A549 (cell line): ENCODE data around the gene CFLAR. TPM values are rescaled to one million over a fixed set of nuclear protein-coding genes. Genes with fewer than 3 reads are reported as not detected.

Experiments
- ATAC-seq, 2 experiments: fragments of 200-7000 bp in 1 of 2; fragments of >200 bp in 1 of 2; cut with Nextera tagmentation in 1 of 2; cut with Tn5 transposase in 1 of 2; 3 replicates each; pipeline versions ENCODE4 v1.8.0 to v1.9.1; 2018 to 2020; ENCODE audit warnings: mild to moderate bottlenecking in 1 of 2, moderate library complexity in 1 of 2
- CTCF ChIA-PET: fragments of 300-600 bp; sonication (Branson Sonifier 250); formaldehyde crosslinking; extraction: SDS; loops from one replicate; lab custom pipeline; 2021; ENCODE audit warnings: antibody characterized with exemption, inconsistent platforms; lab: Yijun Ruan, JAX
- POLR2A ChIA-PET: fragments of 350-600 bp; formaldehyde crosslinking; extraction: SDS; loops from one replicate; lab custom pipeline; 2021; ENCODE audit warnings: antibody characterized with exemption, inconsistent platforms; lab: Yijun Ruan, JAX
- DNase-seq, 2 experiments: peaks; one replicate each; pipeline versions ENCODE4 v3.0.0 to v3.0.0-alpha.2; 2011 to 2016; ENCODE audit warnings: low read depth in 1 of 2, low spot score in 1 of 2
- FAIRE-seq: peaks from 2 replicates; lab custom pipeline; 2011; peaks lifted over from hg19 to GRCh38; lab: Jason Lieb, UNC
- H3K27ac ChIP-seq, 2 experiments: fragments of >200 bp; sonication (Bioruptor Twin); formaldehyde crosslinking; 3 replicates each; pipeline ENCODE4 v1.5.1; 2016 to 2017
- H3K4me1 ChIP-seq: fragments of >200 bp; sonication (Bioruptor Twin); formaldehyde crosslinking; 3 replicates; pipeline ENCODE4 v1.6.1; 2016
- H3K4me2 ChIP-seq: fragments of >200 bp; sonication (Bioruptor Twin); formaldehyde crosslinking; 3 replicates; pipeline ENCODE4 v1.6.1; 2016
- H3K4me3 ChIP-seq: fragments of >200 bp; sonication (Bioruptor Twin); formaldehyde crosslinking; 3 replicates; pipeline ENCODE4 v1.5.1; 2016
- H3K9me3 ChIP-seq: fragments of >200 bp; sonication (Bioruptor Twin); formaldehyde crosslinking; 3 replicates; pipeline ENCODE4 v1.6.1; 2016
- CHD2 ChIP-seq: fragments of 150-350 bp; IDR thresholded peaks from 2 replicates; pipeline ENCODE4 v1.6.1; 2014; ENCODE audit warnings: low read length; ENCODE audit not compliant: partially characterized antibody
- EHF ChIP-seq: fragments of 250-450 bp; sonication (Bioruptor Pico); IDR thresholded peaks from 2 replicates; pipeline ENCODE4 v1.5.0; 2020; ENCODE audit warnings: mild to moderate bottlenecking
- ELK1 ChIP-seq: fragments of 150-350 bp; IDR thresholded peaks from 2 replicates; pipeline ENCODE4 v1.6.1; 2014; ENCODE audit warnings: low read depth, mild to moderate bottlenecking, low read length
- ESRRA ChIP-seq: fragments of 150-350 bp; IDR thresholded peaks from 2 replicates; pipeline ENCODE4 v1.6.1; 2014; ENCODE audit warnings: mild to moderate bottlenecking, low read length, borderline replicate concordance
- FOSB ChIP-seq: fragments of 250-450 bp; sonication (Bioruptor Pico); IDR thresholded peaks from 2 replicates; pipeline ENCODE4 v1.5.0; 2020; ENCODE audit warnings: mild to moderate bottlenecking, moderate library complexity
- FOSL2 ChIP-seq, 2 experiments: fragments of 450-650 bp in 1 of 2; fragments of >200 bp in 1 of 2; sonication (Bioruptor Twin) in 1 of 2; formaldehyde crosslinking; IDR thresholded peaks; 2 replicates each; pipeline versions ENCODE4 v1.5.0 to v1.6.1; 2016 to 2020; ENCODE audit warnings: mild to moderate bottlenecking in 1 of 2, moderate library complexity in 1 of 2
- HDAC2 ChIP-seq: fragments of 200-600 bp; sonication (generic); IDR thresholded peaks from 2 replicates; pipeline ENCODE4 v1.6.1; 2016
- HMGXB4 ChIP-seq: fragments of 250-450 bp; sonication (Bioruptor Pico); IDR thresholded peaks from 2 replicates; pipeline ENCODE4 v1.5.0; 2021; ENCODE audit warnings: mild to moderate bottlenecking, moderate library complexity, borderline replicate concordance
- HOXB13 ChIP-seq: fragments of 250-450 bp; sonication (Bioruptor Pico); IDR thresholded peaks from 2 replicates; pipeline ENCODE4 v1.5.0; 2020; ENCODE audit warnings: low read depth, mild to moderate bottlenecking, moderate library complexity
- JUN ChIP-seq, 2 experiments: fragments of >200 bp; sonication (Bioruptor Twin); formaldehyde crosslinking; IDR thresholded peaks; 2 replicates in 1 of 2; 3 replicates in 1 of 2; pipeline ENCODE4 v1.6.1; 2016 to 2017
- JUNB ChIP-seq: fragments of >200 bp; sonication (Bioruptor Twin); formaldehyde crosslinking; IDR thresholded peaks from 2 replicates; pipeline ENCODE4 v1.6.1; 2016
- KDM1A ChIP-seq: fragments of 200-600 bp; sonication (generic); IDR thresholded peaks from 2 replicates; pipeline ENCODE4 v1.6.1; 2016; ENCODE audit warnings: low read depth, mild to moderate bottlenecking
- KDM5A ChIP-seq: fragments of 200-600 bp; sonication (generic); IDR thresholded peaks from 2 replicates; pipeline ENCODE4 v1.6.1; 2016; ENCODE audit warnings: antibody characterized with exemption, mild to moderate bottlenecking
- MAFK ChIP-seq: fragments of 450-650 bp; IDR thresholded peaks from 2 replicates; pipeline ENCODE4 v1.6.1; 2014; ENCODE audit not compliant: partially characterized antibody
- MAX ChIP-seq: IDR thresholded peaks from 2 replicates; pipeline ENCODE4 v1.6.1; 2012
- MYC ChIP-seq: IDR thresholded peaks from 2 replicates; pipeline ENCODE4 v1.6.1; 2012; ENCODE audit warnings: mild to moderate bottlenecking, inconsistent platforms, low read length, improper control_type of control experiment, borderline replicate concordance
- NPAS2 ChIP-seq: fragments of 250-450 bp; sonication (Bioruptor Pico); IDR thresholded peaks from 2 replicates; pipeline ENCODE4 v1.8.0; 2022; ENCODE audit warnings: mild to moderate bottlenecking, moderate library complexity, borderline replicate concordance
- PBX3 ChIP-seq: IDR thresholded peaks from 2 replicates; pipeline ENCODE4 v1.6.1; 2012
- PHF8 ChIP-seq: fragments of 200-600 bp; sonication (generic); IDR thresholded peaks from 2 replicates; pipeline ENCODE4 v1.6.1; 2016; ENCODE audit warnings: low read depth, mild to moderate bottlenecking, antibody characterized with exemption, moderate library complexity, borderline replicate concordance
- POLR2A ChIP-seq: IDR thresholded peaks from 2 replicates; pipeline ENCODE4 v1.6.1; 2012; ENCODE audit warnings: mild to moderate bottlenecking, low read length
- RARB ChIP-seq: fragments of 250-450 bp; sonication (Bioruptor Pico); IDR thresholded peaks from 2 replicates; pipeline ENCODE4 v1.8.0; 2021; ENCODE audit warnings: mild to moderate bottlenecking, moderate library complexity
- REST ChIP-seq: fragments of 200-600 bp; sonication (generic); IDR thresholded peaks from 2 replicates; pipeline ENCODE4 v1.6.1; 2016; ENCODE audit warnings: antibody characterized with exemption, mild to moderate bottlenecking, moderate library complexity
- RFX5 ChIP-seq: fragments of 450-650 bp; IDR thresholded peaks from 2 replicates; pipeline ENCODE4 v1.7.1; 2014; ENCODE audit warnings: antibody characterized with exemption, mild to moderate bottlenecking, moderate library complexity
- TP53 ChIP-seq: fragments of 250-450 bp; sonication (Bioruptor Pico); IDR thresholded peaks from 2 replicates; pipeline ENCODE4 v1.5.0; 2021; ENCODE audit warnings: mild to moderate bottlenecking, moderate library complexity
- WGBS: methylation state at CpG from one replicate; pipeline ENCODE4 v1.1.6; 2017; ENCODE audit errors: missing lambda C conversion rate; 5-methylcytosine and 5-hydroxymethylcytosine counted together
- polyA plus RNA-seq, 4 experiments: library from polyadenylated mRNA; depleted of rRNA in 3 of 4; stranded (reverse); fragments of >200 nt; fragmentation: RNase III in 1 of 4; extraction: RNeasy Plus Mini Kit Qiagen cat#74134 plus additional on column Dnase treatment in 1 of 4; gene quantifications; 2 replicates in 3 of 4; 3 replicates in 1 of 4; pipeline ENCODE4 v1.2.3, GENCODE V29; 2011 to 2017

Gene CFLAR
- polyA plus RNA-seq, 2 of the 4 experiments (the other 2 are of a cell fraction): 56.5 to 89.4 TPM

GRCh38 chr2:201176081-201176481 lies 60.1 kb downstream of the CFLAR start:
- no peak for TF ChIP-seq JUNB
- FAIRE-seq: no peak
- WGBS: 65% methylated on average over 6 of the region's 6 CpGs
- Histone ChIP-seq H3K4me2 (no peak overlapping the region), H3K4me3 (no peak overlapping the region), H3K9me3 (0 out of 3 replicates have a peak, but pooled peaks cover 1% of the 10 kb centered on the region), H3K4me1 (0 out of 3 replicates have a peak, but pooled peaks cover 4% of the 10 kb centered on the region), H3K27ac (peak overlapping the region in 1 of 2 experiments; percentile 60; a peak in 1 of 6 replicates)
- CTCF ChIA-PET: interaction anchor here (0.9 to 2.5 kb wide), 5 partner anchors 18 to 275 kb away, joined by 3 to 17 read pairs (median 4); partner anchors contain the start of gene ORC2
- no peak for DNase-seq
- POLR2A ChIA-PET: no interaction called here
- no peak for ATAC-seq

- ATAC-seq (no peak), FAIRE-seq (no peak)
- POLR2A ChIA-PET: no interaction called here
These were observed 64.0 kb downstream of the CFLAR start for GRCh38 chr2:201180010-201180409.

GRCh38 chr2:201182650-201183364 lies 66.8 kb downstream of the CFLAR start, which contains the start of gene CASP10:
Gene CASP10 (plus strand): TSS chr2:201183141. CDS start chr2:201185778, 2,637 bp downstream.
- ATAC-seq (peak; percentile 95 to 97), FAIRE-seq (peak; percentile 13), DNase-seq (peak; percentile 84 to 89)
- 4% methylated on average over 11 of the region's 11 CpGs for WGBS
- POLR2A ChIA-PET: interaction anchor here (0.6 to 2.3 kb wide), 6 partner anchors 50 to 294 kb away, joined by 3 to 23 read pairs (median 4); partner anchors contain the start of genes NIF3L1, ORC2 and PPIL3
- Histone ChIP-seq H3K27ac (peak within 1 kb of the TSS; percentile 73 to 85), H3K4me1 (peaks cover 11% of the 10 kb centered on the region; the same call in 2 of the 3 replicates), H3K4me3 (peak within 1 kb of the TSS; percentile 52), H3K9me3 (no peaks in the 10 kb centered on the region), H3K4me2 (peak within 1 kb of the TSS; percentile 76)
- CTCF ChIA-PET: interaction anchor here (0.6 to 2.6 kb wide), 26 partner anchors 9 to 286 kb away, joined by 3 to 45 read pairs (median 4); no protein-coding TSS in a partner anchor
- TF ChIP-seq CHD2 (no peak), POLR2A (no peak), PHF8 (no peak), FOSL2 (IDR thresholded peaks at IDR 0.05) (no peak), FOSL2 (CRISPR knock-in tag; IDR thresholded peaks at IDR 0.05) (no peak), PBX3 (no peak), EHF (CRISPR knock-in tag) (no peak), MAFK (peak; percentile 95), ELK1 (no peak), REST (no peak), KDM5A (peak; percentile 51; the same call in 1 of the 2 replicates), RFX5 (no peak), ESRRA (no peak), KDM1A (no peak), HMGXB4 (CRISPR knock-in tag) (no peak), TP53 (no peak), MAX (peak; percentile 17; the same call in 1 of the 2 replicates), HOXB13 (0 out of 2 replicates have a peak, but pooled peaks have one; percentile 55), HDAC2 (no peak), FOSB (no peak), RARB (CRISPR knock-in tag) (no peak), MYC (no peak), NPAS2 (CRISPR knock-in tag) (no peak)

More at GRCh38 chr2:201180010-201180409, 64.0 kb downstream of the CFLAR start:
- Histone ChIP-seq H3K4me2 (no peak overlapping the region), H3K27ac (no peak overlapping the region), H3K9me3 (no peaks in the 10 kb centered on the region)
- CTCF ChIA-PET: interaction anchor here (1.1 to 1.3 kb wide), 2 partner anchors 29 to 279 kb away, joined by 4 to 5 read pairs; no protein-coding TSS in a partner anchor
- 80% methylated on average over 3 of the region's 3 CpGs for WGBS
- DNase-seq: peak in 1 of 2 experiments; percentile 26
- TF ChIP-seq JUN (IDR thresholded peaks at IDR 0.05) (no peak), MAFK (peak; percentile 13)
- TF ChIP-seq, all 56 proteins: peak for 1
- Histone ChIP-seq H3K4me1 (peaks cover 11% of the 10 kb centered on the region; the same call in 2 of the 3 replicates), H3K4me3 (no peak overlapping the region)
